GM18861 (cell line): Measurements from ENCODE around the gene CTAGE1.
"Not testable (repeated sequence)": the region's sequence is repeated elsewhere in the genome, so short reads cannot be mapped to it uniquely, and the experiment has no call there.

Experiments used
- ATAC-seq: cut with Tn5 transposase; IDR thresholded peaks from one replicate; pipeline ENCODE4 v1.9.1; 2021; ENCODE audit not compliant: unreplicated experiment

CTAGE1 gene, protein sequence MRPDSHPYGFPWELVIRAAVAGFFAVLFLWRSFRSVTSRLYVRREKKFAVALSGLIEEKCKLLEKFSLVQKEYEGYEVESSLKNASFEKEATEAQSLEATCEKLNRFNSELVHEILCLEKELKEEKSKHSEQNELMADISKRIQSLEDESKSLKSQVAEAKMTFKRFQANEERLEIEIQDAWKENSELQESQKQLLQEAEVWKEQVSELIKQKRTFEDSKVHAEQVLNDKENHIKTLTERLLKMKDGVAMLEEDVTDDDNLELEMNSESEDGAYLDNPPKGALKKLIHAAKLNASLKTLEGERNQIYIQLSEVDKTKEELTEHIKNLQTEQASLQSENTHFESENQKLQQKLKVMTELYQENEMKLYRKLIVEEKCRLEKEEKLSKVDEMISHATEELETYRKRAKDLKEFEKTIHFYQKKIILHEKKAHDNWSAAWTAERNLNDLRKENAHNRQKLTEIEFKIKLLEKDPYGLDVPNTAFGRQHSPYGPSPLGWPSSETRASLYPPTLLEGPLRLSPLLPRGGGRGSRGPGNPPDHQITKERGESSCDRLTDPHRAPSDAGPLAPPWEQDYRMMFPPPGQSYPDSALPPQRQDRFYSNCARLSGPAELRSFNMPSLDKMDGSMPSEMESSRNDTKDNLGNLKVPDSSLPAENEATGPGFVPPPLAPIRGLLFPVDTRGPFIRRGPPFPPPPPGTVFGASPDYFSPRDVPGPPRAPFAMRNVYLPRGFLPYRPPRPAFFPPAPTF

DNA sequence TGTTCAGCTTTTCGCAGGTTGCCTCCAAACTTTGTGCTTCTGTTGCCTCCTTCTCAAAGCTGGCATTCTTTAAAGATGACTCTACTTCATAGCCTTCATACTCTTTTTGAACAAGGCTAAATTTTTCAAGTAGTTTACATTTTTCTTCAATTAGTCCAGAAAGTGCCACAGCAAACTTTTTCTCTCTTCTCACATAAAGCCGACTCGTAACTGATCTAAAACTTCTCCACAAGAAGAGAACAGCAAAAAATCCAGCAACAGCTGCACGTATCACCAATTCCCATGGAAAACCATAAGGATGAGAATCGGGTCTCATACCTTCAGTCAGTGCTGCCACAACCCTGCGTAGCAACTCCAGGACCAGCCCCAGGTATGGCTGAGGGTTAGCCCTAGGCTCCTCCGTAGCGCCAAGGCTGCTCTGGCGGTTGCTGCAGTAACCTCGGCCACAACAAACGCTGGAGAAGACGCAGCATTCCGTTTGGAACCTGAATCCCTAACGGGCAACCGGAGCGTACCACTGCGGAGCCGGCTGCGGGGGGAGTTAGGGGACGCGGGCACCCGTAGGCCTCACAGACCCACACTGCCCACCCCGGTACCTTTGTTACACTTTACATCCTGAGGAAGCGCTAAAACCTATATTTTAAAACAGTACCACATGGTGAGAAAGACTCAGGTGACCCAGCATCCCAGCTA lies at the start of gene CTAGE1:
CTAGE1 (minus strand) TSS at position 420 of the 693 bp plus-strand sequence; CDS start at position 316, 104 bp downstream.
- ATAC-seq: no peak

DNA sequence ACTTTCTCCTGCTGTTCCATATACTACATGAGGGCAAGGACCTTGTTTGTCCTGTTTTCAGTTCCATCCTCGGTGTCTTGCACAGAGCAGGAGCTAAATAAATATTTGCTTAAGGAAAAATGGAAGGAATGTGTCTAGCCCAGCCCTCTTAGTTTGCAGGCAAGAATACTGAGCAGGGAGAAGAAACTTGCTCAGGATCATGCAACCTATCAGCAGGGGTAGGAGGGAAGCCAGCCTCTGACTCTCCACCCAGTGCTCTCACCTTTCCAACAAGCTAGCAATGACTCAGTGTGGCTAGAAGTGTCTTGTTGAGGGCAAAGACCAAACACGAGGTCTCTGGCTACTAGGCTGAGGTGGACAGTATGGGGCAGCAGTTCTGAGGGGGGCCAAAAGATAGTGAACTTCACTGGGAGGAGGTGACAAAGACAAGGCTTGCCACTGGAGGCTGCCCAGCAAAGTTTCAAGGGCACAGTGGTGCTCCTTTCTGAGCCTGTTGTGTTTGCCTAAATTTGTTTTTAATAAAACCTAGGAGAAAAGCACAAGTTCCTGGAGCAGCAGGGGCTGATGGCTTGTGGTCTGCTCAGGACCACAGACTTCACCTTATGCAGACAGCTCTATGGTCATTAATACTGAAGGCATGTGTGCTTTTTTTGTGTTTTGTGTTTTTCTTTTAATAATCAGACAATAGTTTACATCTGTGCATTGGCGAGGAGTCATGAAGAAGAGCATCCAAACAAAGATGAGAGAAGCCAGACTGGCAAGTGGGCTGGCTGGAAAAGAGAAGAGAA lies 49.1 kb upstream of the CTAGE1 start:
- no peak for ATAC-seq

DNA sequence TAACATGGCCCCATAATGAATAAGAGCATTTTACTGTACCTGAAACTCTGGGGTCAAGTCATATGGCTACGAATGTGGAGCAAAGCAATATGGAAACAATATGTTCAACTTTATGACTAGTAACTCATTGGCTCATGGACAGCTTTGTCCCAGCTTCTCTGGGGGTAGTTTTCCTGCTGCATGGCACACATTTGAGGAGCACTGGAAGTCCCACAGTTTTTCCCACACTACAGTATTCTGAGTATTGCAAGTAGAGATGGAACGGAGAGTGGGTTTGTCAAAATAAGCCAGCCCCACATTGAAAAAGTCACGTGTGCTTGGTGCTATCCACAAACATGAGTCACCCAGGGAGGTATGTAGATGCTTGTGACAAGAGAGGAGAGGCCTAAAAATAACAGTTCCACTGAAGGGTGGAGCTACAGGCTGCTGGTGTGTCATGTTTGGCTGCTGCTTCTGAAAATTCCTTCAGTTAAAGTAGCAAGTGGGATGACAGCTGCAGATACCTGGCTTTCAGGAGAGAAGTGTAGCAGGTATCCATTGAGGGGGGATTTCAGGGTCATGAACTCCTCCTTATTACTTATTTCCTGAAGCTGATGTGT lies 48.2 kb upstream of the CTAGE1 start:
- ATAC-seq: no peak

DNA sequence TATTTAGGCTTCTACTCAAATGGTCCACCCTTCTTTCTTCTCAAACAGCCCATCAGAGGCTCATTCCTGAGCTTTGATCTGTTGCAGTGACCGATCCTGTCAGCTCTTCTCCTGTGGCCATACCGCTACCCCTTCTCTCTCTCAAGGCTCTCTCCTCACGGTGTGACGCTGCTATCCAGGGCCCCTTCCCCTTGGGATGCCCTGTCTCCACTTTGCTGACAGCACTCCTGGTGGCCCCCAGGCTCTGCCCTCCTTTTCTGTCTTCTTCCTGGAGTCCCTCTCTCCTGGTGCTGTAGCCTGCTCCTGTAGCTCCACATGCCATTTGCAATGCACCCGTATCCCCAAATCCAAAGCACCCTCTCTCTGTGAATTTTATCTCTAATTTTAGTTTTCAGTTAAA lies 45.4 kb upstream of the CTAGE1 start:
- no peak for ATAC-seq

DNA sequence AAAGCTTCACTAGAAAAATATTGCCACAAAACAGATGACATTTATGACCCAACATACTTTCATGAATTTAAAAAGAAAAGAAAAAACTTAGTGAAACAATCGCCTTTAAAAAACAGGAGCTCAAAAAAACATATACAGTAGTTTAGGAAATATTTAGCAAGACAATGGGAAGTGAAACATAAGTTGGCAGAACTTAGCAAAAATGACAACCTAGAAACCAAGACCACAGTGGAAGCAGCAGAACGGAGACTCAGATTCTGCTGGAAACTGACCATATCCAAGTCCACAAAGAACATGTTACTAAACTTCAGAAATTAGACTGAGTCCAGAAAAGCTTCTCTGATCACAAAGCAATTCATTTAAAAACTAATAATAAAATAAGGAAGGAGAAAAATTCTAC lies 41.8 kb upstream of the CTAGE1 start:
- ATAC-seq: no peak

DNA sequence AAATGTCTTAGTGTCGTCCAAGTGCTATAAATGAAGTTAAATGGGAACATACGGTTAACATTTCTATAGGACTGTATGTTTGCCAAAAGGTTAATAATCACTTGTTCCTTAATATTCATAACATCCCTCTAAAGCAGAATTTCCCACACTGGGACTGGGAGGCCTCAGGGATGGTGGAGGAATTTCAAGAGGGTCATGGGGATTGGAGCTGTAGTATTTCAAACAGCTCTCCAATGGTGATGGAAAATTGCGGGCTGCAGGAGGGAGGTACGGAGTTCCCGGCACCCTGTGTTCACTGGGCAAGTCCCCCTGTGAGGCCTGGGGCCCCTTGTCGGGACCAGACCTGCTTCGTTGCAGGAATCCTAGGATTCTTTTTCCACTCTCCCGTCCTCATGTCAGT lies 39.8 kb upstream of the CTAGE1 start:
- no peak for ATAC-seq

DNA sequence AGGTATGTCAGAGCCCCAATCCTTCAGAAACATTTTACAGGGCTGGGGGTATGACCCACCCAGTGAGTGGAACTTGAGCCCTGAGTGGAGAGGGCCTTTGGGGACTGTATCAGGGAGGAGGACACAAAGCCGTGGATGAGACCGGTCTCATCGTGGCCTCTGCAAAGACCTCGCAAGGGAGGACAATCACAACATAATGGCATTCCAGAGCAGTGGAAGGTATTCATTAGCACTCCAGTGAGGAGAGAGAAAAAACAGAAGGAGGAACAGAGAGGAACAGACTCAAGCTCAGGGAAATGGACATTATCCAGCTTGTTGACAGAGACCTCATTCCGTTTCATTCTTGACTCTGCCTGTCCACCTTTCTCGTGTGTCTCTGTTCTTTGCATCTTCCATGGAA lies 38.8 kb upstream of the CTAGE1 start:
- ATAC-seq: no peak

DNA sequence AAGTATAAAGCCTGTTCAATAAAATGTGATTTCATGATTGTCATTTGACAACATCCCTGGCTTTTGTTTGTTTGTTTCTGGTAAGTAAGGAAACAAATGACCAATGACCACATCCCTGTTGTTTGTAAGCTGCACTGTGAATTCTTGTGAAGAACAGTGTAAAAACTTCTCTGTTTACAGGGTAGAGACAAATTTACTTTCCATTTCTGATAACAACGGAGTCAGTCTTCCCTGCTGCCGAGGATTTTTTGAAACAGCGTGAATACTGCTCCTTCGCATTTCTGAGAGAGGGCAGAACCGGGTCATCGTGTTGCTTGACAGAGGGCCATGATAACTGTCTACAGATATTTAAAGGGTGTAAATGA lies 38.4 kb upstream of the CTAGE1 start:
- no peak for ATAC-seq

DNA sequence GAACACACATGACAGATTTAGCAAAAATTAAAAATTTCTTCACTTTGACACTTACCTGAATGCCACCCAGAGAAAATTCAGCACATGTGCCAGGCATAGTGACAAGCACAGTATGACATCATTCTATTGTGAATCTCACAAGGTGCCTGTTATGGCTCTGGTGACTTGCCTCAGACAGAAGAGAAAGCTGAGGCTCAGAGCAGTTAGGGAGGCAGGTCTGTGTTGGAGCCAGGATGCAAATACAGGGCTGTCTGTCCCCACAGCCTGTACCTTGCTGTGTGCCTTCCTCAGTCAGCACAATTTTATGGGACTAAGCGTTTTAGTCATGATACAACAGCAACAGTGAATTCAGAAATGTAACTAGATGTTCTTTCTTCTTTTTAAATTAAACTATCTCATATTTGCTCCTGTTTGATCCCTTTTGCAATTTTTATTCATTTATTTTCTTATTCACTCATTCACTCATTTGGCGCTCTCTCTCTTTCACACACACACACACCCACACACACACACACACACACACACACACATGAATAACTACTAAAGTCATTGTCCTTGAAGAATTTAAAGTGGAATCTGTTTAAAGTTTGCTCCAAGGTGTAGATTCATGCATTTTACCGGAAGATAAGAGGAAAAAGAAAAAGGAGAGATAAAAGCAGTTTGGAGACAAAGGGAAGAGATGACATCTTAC lies 37.9 kb upstream of the CTAGE1 start:
- ATAC-seq: no peak

DNA sequence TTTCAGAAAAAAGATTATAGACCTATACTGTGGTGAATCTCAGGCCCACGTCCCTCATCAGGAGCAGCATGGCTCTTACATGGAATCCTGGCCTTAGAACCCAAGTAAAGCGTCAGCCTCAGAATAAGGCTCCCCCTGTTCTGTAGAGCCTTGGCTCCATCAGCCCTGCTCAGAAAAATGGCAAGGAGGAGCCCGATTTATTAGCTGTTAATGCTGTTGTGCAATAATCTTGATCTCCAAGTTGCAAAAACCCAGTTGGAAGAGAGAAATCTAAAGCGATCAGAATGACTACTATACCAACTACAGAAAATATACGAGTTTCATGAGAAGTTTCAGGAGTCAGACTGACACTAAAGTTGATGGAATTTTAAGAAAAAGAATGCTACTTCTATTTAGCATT lies 35.6 kb upstream of the CTAGE1 start:
- no peak for ATAC-seq

DNA sequence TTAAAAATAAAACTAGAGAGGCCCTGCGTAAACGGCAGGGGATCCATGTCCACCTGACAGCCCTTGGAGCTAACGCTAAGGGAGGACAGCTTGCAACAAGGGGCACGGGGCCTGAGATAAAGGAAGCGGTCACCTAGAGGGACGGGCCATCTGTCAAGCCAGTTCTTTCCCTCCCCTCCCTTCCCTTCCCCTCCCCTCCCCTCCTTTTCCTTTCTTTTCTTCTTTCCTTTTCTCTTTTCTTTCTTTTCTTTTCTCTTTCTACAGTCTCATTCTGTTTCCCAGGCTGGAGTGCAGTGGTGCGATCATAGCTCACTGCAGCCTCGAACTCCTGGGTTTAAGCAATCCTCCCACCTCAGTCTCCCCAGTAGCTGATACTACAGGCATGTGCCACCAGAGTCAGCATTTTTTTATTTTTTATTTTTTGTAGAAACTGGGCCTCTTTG lies 34.5 kb upstream of the CTAGE1 start:
- ATAC-seq: no peak

DNA sequence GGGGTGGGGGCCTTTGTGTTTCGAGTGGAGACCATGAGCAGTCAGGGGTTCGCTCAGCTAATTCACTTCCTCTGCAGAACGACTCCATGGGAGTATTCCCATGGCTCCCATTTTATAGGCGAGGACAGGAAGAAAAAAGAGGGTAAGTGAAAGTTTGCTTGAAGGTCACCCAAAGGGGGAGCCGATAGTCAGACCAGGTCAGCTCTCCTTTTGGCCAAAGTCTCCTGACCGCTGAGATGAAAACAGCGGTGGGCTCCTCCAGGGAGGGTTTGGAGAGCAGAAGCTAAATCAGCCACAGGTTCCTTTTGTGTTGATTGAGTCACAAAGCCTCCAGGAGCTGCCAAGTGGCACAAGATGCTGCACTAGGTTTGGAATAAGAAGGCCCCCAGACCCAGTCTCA lies 34.1 kb upstream of the CTAGE1 start:
- no peak for ATAC-seq

DNA sequence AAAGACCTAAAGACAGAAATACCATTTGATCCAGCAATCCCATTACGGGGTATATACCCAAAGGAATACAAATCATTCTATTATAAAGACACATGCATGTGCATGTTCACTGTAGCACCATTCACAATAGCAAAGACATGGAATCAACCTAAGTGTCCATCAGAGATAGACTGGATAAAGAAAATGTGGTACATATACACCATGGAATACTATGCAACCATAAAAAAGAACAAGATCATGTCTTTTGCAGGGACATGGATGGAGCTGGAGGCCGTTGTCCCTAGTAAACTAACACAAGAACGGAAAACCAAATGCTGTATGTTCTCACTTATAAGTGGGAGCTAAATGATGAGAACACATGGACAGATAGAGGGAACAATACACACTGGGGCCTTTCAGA lies 33.1 kb upstream of the CTAGE1 start:
- not testable (repeated sequence) for ATAC-seq

DNA sequence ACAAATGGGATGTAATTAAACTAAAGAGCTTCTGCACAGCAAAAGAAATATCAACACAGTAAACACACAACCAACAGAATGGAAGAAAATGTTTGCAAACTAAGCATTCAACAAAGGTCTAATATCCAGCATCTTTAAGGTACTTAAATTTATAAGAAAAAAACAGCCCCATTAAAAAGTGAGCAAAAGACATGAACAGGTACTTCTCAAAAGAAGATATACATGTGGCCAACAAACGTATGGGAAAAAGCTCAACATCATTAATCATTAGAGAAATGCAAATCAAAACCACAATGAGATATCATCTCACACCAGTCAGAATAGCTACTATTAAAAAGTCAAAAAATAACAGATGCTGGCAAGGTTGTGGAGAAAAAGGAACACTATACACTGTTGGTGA lies 32.6 kb upstream of the CTAGE1 start:
- ATAC-seq: not testable (repeated sequence)

DNA sequence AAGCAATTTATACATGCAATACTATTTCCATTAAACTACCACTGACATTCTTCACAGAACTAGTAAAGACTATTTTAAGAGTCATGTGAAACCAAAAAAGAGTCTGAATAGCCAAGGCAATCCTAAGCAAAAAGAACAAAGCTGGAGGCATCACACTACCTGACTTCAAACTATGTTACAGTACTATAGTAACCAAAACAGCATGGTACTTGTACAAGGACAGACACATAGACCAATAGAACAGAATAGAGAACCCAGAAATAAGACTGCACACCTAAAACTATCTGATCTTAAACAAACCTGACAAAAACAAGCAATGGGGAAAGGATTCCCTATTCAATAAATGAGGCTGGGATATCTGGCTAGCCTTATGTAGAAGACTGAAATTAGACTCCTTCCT lies 32.0 kb upstream of the CTAGE1 start:
- ATAC-seq: not testable (repeated sequence)

DNA sequence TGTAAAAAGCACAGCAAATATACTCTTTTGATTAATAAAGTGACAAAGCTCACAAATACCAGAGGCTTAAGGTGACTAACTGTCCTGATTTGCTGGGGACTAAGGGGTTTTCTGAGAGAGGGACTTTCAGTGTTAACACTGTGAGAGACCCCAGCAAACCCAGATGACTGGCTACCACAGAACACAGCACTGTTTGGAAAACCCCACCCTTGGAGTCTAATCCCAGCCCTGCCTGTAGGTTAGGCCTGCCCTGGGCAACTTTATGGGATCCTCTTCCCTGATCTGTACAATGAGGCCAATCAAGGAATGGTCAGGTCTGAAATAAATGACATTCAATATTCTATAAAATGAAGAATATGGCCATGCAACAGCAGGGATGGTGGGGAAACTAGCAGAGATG lies 30.5 kb upstream of the CTAGE1 start:
- ATAC-seq: no peak

DNA sequence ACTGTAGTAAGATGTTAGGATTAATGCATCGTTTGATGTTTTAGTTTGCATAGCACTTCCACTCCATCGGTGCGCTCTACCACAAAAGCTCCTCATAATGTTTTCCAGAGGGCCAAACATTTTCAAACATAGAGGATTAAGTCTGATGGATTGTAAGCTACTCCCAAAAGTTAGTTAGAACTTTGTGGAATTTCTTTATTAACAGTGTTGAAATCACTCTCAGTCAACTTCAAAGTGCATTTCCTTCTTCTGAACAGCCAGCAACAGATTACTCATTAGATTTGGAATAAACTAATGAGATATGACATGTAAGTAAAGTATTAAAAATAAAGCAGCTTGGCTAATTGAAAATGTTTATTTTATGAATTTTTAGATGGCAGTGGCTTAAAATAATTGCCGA lies 30.1 kb upstream of the CTAGE1 start:
- ATAC-seq: no peak

DNA sequence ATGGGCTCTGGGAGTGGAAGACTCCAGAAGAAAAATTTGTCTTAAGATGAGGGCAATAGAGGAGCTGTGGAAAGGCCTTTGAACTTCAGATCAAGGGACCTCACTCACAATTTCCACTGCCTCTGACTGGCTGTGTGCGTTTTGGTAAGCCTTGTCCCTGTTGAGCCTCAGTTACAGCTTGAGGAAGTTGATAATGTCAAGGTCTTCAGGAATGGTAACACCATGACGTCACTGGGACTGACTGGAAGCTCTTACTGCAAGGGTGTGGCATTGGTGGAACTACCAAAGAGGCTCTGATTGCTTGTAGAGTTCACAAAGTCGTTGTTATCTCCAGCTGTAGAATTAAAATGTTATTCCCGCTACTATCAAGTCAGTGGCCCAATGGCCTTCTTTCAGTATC lies 29.2 kb upstream of the CTAGE1 start:
- no peak for ATAC-seq

DNA sequence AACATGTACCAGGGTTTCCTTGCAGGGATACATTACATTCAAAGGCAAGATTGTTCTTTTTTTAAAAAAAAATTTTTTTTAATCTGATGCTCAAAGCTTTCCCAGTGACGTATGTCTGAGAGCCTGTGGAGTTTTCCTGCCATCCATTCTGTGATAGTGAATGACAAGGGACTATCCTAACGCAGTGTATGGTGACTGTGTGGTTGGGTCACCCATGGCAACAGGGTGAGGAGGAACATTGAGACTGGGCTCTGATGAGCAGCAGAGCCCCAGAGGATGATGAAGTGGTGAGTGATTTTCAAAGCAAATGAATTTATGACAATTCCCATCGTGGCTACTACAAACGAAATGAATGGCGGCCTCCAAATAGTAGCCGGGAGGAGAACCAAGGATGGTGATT lies 28.6 kb upstream of the CTAGE1 start:
- ATAC-seq: no peak

DNA sequence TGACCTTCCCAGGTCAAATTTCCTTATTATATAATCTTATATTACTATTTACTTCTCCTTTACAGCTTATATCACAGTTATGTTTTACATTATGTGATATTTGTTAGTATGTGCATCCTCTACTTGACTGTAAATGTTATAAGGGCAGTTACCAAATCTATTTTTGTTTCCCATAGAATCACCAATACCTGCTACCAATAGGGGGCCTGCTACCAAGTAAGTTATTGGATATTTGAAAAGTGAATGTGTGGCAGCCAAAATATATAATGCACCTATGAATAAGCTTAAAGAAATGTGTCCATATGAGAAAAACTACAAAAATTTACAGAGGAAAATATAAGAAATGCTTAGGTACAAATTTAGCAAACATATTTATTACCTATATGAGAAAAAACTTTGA lies 23.9 kb upstream of the CTAGE1 start:
- ATAC-seq: no peak
